Measurements from ENCODE around the gene PTPRCAP. TPM values are rescaled to one million over a fixed set of nuclear protein-coding genes. Genes with fewer than 3 reads are reported as not detected.

The PTPRCAP gene
- total and polyA plus RNA-seq, 2 experiments from 2014 or later = 3.2 to 6.1 TPM

DNA sequence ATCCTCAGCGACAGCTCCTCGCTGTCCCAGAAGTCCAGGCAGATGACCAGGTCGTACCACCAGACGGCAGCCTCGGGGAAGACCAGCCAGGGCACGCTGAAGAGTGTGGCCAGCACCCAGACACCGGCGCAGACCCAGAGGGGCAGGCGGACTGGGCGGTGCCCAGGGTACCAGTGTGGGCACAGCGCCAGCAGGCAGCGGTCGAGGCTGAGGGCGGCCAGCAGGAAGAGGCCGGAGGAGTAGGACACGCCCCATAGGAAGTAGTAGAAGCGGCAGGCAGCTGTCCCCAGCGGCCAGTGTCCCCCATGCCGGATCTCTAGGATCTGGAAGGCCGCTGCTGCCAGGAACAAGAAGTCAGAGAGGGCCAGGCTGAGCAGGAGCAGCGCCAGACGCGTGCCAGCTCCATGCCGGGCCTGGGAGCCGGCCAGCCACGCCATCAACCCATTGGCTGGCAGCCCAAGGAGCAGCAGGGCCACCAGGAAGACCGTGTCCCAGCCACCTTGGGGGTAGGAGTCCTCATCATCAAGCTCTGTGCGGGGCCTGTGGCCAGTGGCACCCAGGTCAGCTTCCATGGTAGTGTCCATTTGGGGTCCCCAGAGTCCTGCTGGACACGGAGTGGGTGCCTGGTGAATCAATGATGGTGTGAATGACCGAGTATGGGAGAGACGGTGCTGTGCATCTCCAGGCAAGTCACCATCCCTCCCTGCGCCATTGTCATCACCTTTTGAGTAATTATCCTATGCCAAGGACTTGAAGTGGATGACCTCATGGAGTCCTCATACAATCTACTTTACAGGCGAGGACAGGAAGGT, 14.9 kb upstream of the PTPRCAP start, which contains the start of gene GPR152:
GPR152 (minus strand) TSS at position 589 of the 812 bp plus-strand sequence; CDS start at position 584, 5 bp downstream.
- Histone ChIP-seq H3K9me3 (ENCODE audit: low read depth) (no peaks in the 10 kb centered on the region), H3K27me3 (no peaks in the 10 kb centered on the region), H3K4me1 (ENCODE audit: low read depth) (no peaks in the 10 kb centered on the region), H3K4me3 (no peak within 1 kb of the TSS), H3K36me3 (no peaks in the 10 kb centered on the region), H3K27ac (no peak within 1 kb of the TSS)
- DNase-seq (ENCODE audit: low read depth in 1 of 2, low spot score in 1 of 2) = no peak
- TF ChIP-seq, protein P1, sequence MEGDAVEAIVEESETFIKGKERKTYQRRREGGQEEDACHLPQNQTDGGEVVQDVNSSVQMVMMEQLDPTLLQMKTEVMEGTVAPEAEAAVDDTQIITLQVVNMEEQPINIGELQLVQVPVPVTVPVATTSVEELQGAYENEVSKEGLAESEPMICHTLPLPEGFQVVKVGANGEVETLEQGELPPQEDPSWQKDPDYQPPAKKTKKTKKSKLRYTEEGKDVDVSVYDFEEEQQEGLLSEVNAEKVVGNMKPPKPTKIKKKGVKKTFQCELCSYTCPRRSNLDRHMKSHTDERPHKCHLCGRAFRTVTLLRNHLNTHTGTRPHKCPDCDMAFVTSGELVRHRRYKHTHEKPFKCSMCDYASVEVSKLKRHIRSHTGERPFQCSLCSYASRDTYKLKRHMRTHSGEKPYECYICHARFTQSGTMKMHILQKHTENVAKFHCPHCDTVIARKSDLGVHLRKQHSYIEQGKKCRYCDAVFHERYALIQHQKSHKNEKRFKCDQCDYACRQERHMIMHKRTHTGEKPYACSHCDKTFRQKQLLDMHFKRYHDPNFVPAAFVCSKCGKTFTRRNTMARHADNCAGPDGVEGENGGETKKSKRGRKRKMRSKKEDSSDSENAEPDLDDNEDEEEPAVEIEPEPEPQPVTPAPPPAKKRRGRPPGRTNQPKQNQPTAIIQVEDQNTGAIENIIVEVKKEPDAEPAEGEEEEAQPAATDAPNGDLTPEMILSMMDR (IDR thresholded peaks at IDR 0.05; ENCODE audit: low read depth, low read length) = no peak

- H3K9me3 ChIP-seq (ENCODE audit: low read depth) = no peaks in the 10 kb centered on the region
- H3K27ac ChIP-seq = no peak overlapping the region
- no peak for DNase-seq (ENCODE audit: low read depth in 1 of 2, low spot score in 1 of 2)
- no peaks in the 10 kb centered on the region for H3K4me1 ChIP-seq (ENCODE audit: low read depth)
- H3K27me3 ChIP-seq = no peaks in the 10 kb centered on the region
- no peak overlapping the region for H3K4me3 ChIP-seq
- no peaks in the 10 kb centered on the region for H3K36me3 ChIP-seq
- TF ChIP-seq, protein P1 (IDR thresholded peaks at IDR 0.05; ENCODE audit: low read depth, low read length) = no peak
Observed at GRCh38 chr11:67451658-67451976, 14.1 kb upstream of the PTPRCAP start.

GRCh38 chr11:67450796-67451657, 13.5 kb upstream of the PTPRCAP start:
- H3K27ac ChIP-seq = no peak overlapping the region
- TF ChIP-seq, protein P1 (IDR thresholded peaks at IDR 0.05; ENCODE audit: low read depth, low read length) = no peak
- H3K27me3 ChIP-seq = no peaks in the 10 kb centered on the region
- H3K9me3 ChIP-seq (ENCODE audit: low read depth) = no peaks in the 10 kb centered on the region
- H3K36me3 ChIP-seq = no peaks in the 10 kb centered on the region
- no peaks in the 10 kb centered on the region for H3K4me1 ChIP-seq (ENCODE audit: low read depth)
- DNase-seq (ENCODE audit: low read depth in 1 of 2, low spot score in 1 of 2) = no peak
- H3K4me3 ChIP-seq = no peak overlapping the region

DNA sequence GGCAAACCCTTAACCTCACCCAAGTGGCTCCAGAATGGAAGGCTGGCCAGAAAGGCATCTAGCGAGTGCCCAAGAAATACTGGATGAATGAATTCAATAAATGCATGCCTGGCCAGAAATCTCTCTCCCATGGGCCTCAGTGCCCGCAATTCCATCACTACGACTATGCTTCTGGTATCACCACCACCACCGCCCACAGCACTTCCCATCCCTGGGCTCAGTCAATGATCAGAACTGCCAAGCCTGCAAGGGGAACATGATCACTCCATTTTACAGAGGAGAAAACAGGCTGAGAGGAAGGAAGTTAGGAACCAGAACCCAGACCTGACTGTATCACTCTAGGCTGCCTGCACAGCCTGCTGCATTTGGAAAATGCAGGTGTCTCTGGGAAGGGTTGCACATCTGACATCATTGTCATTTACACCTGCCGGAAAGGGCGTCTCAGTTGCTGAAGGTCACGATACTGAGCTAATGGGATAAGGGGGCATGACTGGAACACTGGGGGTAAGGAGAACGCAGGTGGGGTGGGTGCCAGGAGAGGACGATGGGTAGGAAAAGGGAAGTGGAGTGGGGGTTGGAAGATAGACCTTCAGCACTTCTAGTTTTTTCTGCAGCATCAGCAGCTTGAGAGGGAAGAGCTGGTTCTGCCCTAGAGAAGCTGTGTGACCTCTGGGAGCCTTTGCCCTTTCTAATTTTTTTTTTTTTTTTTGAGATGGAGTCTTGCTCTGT, 11.8 kb upstream of the PTPRCAP start:
- Histone ChIP-seq H3K9me3 (ENCODE audit: low read depth) (no peaks in the 10 kb centered on the region), H3K4me3 (no peak overlapping the region), H3K27ac (no peak overlapping the region), H3K36me3 (no peaks in the 10 kb centered on the region), H3K27me3 (no peaks in the 10 kb centered on the region), H3K4me1 (ENCODE audit: low read depth) (no peaks in the 10 kb centered on the region)
- TF ChIP-seq, protein P1 (IDR thresholded peaks at IDR 0.05; ENCODE audit: low read depth, low read length) = no peak
- DNase-seq (ENCODE audit: low read depth in 1 of 2, low spot score in 1 of 2) = no peak

DNA sequence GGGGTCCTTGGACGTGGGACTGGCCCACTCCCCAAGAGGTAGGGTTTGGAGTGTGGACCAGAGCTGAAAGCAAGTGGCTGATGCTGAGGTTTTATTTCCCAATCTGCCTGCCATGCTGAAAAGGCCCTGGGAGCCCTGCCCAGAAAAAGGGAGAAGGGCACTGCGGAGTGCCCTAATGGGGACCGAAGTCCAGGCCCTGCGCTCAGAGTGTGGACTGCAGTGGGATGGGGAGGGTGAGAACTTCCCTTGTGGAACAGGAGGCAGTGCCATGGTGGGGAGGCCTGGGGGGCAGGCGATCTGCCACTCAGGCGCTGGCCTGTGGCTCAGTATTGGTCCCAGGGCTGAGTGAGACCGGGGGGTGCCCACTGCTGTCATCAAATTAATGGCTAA, 10.7 kb upstream of the PTPRCAP start:
- no peak overlapping the region for H3K4me3 ChIP-seq
- no peaks in the 10 kb centered on the region for H3K27me3 ChIP-seq
- DNase-seq (ENCODE audit: low read depth in 1 of 2, low spot score in 1 of 2) = no peak
- no peaks in the 10 kb centered on the region for H3K4me1 ChIP-seq (ENCODE audit: low read depth)
- H3K27ac ChIP-seq = no peak overlapping the region
- no peaks in the 10 kb centered on the region for H3K36me3 ChIP-seq
- TF ChIP-seq, protein P1 (IDR thresholded peaks at IDR 0.05; ENCODE audit: low read depth, low read length) = no peak
- no peaks in the 10 kb centered on the region for H3K9me3 ChIP-seq (ENCODE audit: low read depth)

Data from cardiac muscle cell (in vitro differentiated cells and primary cell).